OCI-LY1 (cell line): Measurements from ENCODE around the gene B4GALT5.
"Not testable (repeated sequence)": the region's sequence is repeated elsewhere in the genome, so short reads cannot be mapped to it uniquely, and the experiment has no call there.

Experiments used
- H2AFZ ChIP-seq: fragments of 200-600 bp; sonication (generic), shearing (Covaris generic); 2 replicates; pipeline ENCODE4 v1.6.0; 2014; ENCODE audit warnings: antibody characterized with exemption, mild to moderate bottlenecking, low read length
- H3F3A ChIP-seq: fragments of 200-600 bp; sonication (generic), shearing (Covaris generic); 2 replicates; pipeline ENCODE4 v1.6.0; 2014; ENCODE audit warnings: mild to moderate bottlenecking, antibody characterized with exemption, low read length, moderate library complexity; ENCODE audit not compliant: insufficient read depth
- H3K27ac ChIP-seq: fragments of 200-600 bp; sonication (generic); 2 replicates; pipeline ENCODE4 v1.5.1; 2014; ENCODE audit warnings: low read length, mixed run types, mild to moderate bottlenecking, low read depth; ENCODE audit not compliant: poor library complexity, severe bottlenecking
- H3K27me3 ChIP-seq: fragments of 200-600 bp; sonication (generic); 2 replicates; pipeline ENCODE4 v1.6.0; 2014; ENCODE audit warnings: antibody characterized with exemption, mild to moderate bottlenecking, low read length, moderate library complexity; ENCODE audit not compliant: insufficient read depth
- H3K36me3 ChIP-seq: fragments of 200-600 bp; sonication (generic); 2 replicates; pipeline ENCODE4 v1.6.1; 2014; ENCODE audit warnings: mild to moderate bottlenecking, antibody characterized with exemption, low read length, moderate library complexity, mixed read lengths; ENCODE audit not compliant: insufficient read depth
- H3K4me1 ChIP-seq: fragments of 200-600 bp; sonication (generic); 2 replicates; pipeline ENCODE4 v1.5.1; 2014; ENCODE audit warnings: mild to moderate bottlenecking, low read length, moderate library complexity; ENCODE audit not compliant: insufficient read depth, severe bottlenecking
- H3K4me2 ChIP-seq: fragments of 200-600 bp; sonication (generic), shearing (Covaris generic); 2 replicates; pipeline ENCODE4 v1.6.1; 2014; ENCODE audit warnings: low read length
- H3K4me3 ChIP-seq: fragments of 200-600 bp; sonication (generic); 2 replicates; pipeline ENCODE4 v1.5.1; 2014; ENCODE audit warnings: low read length, low read depth, mild to moderate bottlenecking, mixed read lengths; ENCODE audit not compliant: poor library complexity, severe bottlenecking
- H3K79me2 ChIP-seq: fragments of 200-600 bp; shearing (Covaris generic); 2 replicates; pipeline ENCODE4 v1.6.1; 2016; ENCODE audit warnings: mixed run types, low read length, mixed read lengths; ENCODE audit not compliant: insufficient read depth
- H3K9ac ChIP-seq: fragments of 200-600 bp; sonication (generic), shearing (Covaris generic); 2 replicates; pipeline ENCODE4 v1.6.1; 2014; ENCODE audit warnings: mild to moderate bottlenecking, low read length, mixed read lengths
- H3K9me2 ChIP-seq: fragments of 200-600 bp; sonication (generic), shearing (Covaris generic); 2 replicates; pipeline ENCODE4 v1.6.1; 2014; ENCODE audit warnings: low read depth, mild to moderate bottlenecking, low read length, mixed read lengths
- H3K9me3 ChIP-seq: fragments of 200-600 bp; shearing (Covaris generic); 2 replicates; pipeline ENCODE4 v1.6.1; 2014; ENCODE audit warnings: low read length, mixed read lengths
- H4K20me1 ChIP-seq: fragments of 200-600 bp; sonication (generic), shearing (Covaris generic); 2 replicates; pipeline ENCODE4 v1.6.0; 2016; ENCODE audit warnings: mild to moderate bottlenecking, low read length; ENCODE audit not compliant: insufficient read depth
- EZH2 ChIP-seq: fragments of 200-600 bp; sonication (generic), shearing (Covaris generic); IDR thresholded peaks from 2 replicates; pipeline ENCODE4 v1.8.0; 2017; ENCODE audit warnings: borderline replicate concordance, mixed run types, mild to moderate bottlenecking, antibody characterized with exemption, low read length, moderate library complexity, mixed read lengths
- TF ChIP-seq, protein P1 (sequence below): fragments of 200-600 bp; sonication (generic), shearing (Covaris generic); IDR thresholded peaks from 2 replicates; pipeline ENCODE4 v1.5.1; 2017; ENCODE audit warnings: mild to moderate bottlenecking, antibody characterized with exemption, low read length, moderate library complexity, mixed read lengths

The B4GALT5 gene, protein sequence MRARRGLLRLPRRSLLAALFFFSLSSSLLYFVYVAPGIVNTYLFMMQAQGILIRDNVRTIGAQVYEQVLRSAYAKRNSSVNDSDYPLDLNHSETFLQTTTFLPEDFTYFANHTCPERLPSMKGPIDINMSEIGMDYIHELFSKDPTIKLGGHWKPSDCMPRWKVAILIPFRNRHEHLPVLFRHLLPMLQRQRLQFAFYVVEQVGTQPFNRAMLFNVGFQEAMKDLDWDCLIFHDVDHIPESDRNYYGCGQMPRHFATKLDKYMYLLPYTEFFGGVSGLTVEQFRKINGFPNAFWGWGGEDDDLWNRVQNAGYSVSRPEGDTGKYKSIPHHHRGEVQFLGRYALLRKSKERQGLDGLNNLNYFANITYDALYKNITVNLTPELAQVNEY

DNA sequence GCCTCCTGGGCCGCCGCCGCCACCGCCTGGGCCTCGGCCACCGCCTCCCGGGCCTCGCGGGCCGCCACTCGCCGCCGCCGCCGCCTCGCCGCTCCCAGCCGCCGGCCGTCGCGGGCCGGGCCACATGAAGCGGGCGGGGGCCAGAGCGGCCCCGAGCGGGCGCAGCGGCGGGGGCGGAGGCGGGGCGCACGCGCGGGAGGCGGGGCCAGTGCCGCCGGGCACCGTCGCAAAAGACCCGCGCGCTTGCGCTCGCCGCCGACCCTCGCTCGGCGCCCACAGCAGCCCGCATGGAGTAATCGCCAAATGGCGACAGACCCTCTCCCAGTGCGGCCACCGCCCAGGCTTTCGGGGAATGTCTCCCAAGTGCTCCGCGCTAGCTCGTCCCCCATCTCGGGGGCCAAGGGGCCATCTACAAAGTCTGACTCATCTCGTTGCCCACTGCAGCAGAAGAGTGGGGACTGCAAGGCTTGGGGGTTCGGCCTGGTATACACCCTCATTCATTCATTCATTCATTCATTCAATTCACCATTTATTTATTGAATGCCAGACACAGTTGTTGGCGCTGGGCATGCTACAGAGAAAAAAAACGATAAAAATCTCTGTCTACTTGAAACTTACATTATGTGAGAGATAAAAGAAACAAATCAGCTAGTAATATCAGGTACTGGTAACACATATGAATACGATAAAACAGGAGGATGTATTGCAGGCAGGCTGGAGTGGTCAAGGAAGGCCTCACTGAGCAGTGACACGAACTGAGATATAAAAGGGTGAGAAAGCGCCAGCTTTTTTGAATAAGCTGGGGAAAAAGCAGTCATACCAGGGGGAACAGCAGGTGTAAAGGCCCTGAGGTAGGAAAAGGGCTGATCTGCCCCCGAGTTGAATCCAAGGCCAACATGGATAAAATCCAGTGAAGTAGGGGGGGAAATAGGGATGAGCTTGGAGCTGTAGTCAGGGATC is at the start of gene B4GALT5:
Gene B4GALT5 (minus strand): TSS at position 126 of the 960 bp plus-strand sequence. CDS start 188 bp downstream, outside the sequence.
- Histone ChIP-seq H3K79me2 (peaks cover 43% of the 10 kb centered on the region), H3K4me1 (peaks cover 42% of the 10 kb centered on the region), H3K9ac (peak within 1 kb of the TSS; percentile 95), H3K27ac (peak within 1 kb of the TSS; percentile 87), H3F3A (no peaks in the 10 kb centered on the region; the same call in 1 of the 2 replicates), H3K36me3 (no peaks in the 10 kb centered on the region), H2AFZ (no peak within 1 kb of the TSS), H3K9me2 (no peaks in the 10 kb centered on the region), H4K20me1 (no peaks in the 10 kb centered on the region), H3K27me3 (no peaks in the 10 kb centered on the region), H3K4me2 (peak within 1 kb of the TSS; percentile 97), H3K9me3 (no peaks in the 10 kb centered on the region), H3K4me3 (peak within 1 kb of the TSS; percentile 95)
- TF ChIP-seq, protein P1, sequence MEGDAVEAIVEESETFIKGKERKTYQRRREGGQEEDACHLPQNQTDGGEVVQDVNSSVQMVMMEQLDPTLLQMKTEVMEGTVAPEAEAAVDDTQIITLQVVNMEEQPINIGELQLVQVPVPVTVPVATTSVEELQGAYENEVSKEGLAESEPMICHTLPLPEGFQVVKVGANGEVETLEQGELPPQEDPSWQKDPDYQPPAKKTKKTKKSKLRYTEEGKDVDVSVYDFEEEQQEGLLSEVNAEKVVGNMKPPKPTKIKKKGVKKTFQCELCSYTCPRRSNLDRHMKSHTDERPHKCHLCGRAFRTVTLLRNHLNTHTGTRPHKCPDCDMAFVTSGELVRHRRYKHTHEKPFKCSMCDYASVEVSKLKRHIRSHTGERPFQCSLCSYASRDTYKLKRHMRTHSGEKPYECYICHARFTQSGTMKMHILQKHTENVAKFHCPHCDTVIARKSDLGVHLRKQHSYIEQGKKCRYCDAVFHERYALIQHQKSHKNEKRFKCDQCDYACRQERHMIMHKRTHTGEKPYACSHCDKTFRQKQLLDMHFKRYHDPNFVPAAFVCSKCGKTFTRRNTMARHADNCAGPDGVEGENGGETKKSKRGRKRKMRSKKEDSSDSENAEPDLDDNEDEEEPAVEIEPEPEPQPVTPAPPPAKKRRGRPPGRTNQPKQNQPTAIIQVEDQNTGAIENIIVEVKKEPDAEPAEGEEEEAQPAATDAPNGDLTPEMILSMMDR, result no peak
- no peak for TF ChIP-seq EZH2

DNA sequence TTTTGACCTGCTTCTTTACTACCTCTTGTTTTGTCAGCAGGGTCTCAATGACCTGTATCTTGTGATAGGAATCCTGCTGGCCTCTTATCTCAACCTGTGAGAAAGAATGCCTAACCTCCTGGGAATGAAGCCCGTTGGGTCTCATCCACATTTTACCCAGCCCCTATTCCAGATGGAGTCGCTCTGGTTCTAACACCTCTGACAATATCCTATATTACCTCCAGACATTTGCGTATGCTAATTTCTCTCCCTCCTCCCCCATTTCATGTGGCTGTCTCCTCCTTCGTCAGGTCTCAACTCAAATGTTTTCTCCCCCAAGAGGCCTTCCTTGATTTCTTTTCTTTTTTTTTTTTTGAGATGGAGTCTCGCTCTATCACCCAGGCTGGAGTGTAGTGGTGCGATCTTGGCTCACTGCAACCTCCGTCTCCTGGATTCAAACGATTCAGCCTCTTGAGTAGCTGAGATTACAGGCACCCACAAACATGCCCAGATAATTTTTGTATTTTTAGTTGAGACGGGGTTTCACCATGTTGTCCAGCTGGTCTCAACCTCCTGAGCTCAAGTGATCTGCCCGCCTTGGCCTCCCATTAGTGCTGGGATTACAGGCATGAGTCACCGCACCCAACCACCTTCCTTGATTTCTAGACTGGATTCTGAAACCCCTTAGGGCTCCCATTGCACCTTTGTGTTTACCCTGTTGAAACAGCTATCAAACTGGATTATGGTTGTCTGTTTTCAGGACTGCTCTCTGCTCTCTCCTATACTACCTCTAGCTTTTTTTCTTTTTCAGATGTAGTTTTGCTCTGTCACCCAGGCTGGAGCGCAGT is 49.5 kb upstream of the B4GALT5 start:
- Histone ChIP-seq H3K27ac (no peak overlapping the region), H3K4me2 (no peak overlapping the region), H3K27me3 (no peaks in the 10 kb centered on the region), H3K9ac (no peak overlapping the region), H2AFZ (no peak overlapping the region), H3F3A (no peaks in the 10 kb centered on the region), H3K36me3 (no peaks in the 10 kb centered on the region), H3K9me3 (no peaks in the 10 kb centered on the region), H3K9me2 (no peaks in the 10 kb centered on the region), H3K4me1 (peaks cover under 1% of the 10 kb centered on the region), H3K79me2 (no peaks in the 10 kb centered on the region), H3K4me3 (no peak overlapping the region), H4K20me1 (no peaks in the 10 kb centered on the region)
- TF ChIP-seq, protein P1, result no peak
- TF ChIP-seq EZH2, result no peak

- not testable (repeated sequence) for H3K27ac ChIP-seq
Measured at GRCh38 chr20:49761888-49762287, 48.2 kb upstream of the B4GALT5 start.

More at GRCh38 chr20:49761888-49762287, 48.2 kb upstream of the B4GALT5 start:
- H3K79me2 ChIP-seq, H3K36me3 ChIP-seq, H3K9me2 ChIP-seq, H3K4me1 ChIP-seq, H3K9ac ChIP-seq, H3K4me2 ChIP-seq, H2AFZ ChIP-seq, H3F3A ChIP-seq, H3K4me3 ChIP-seq, H3K9me3 ChIP-seq, H3K27me3 ChIP-seq, H4K20me1 ChIP-seq: not testable (repeated sequence)
